Sigmoid colon (tissue), 4 donors: ENCODE data around the gene STN1.

Experiments
- CTCF ChIP-seq, 4 experiments: fragments of 450-650 bp in 3 of 4; fragments of 200-600 bp in 1 of 4; IDR thresholded peaks; one replicate each; pipeline ENCODE4 v1.5.1; 2016 to 2019; ENCODE audit warnings: antibody characterized with exemption in 4 of 4, mild to moderate bottlenecking in 3 of 4, moderate library complexity in 2 of 4
- EP300 ChIP-seq, 4 donors: sonication (generic); formaldehyde crosslinking; IDR thresholded peaks; one replicate each; pipeline ENCODE4 v1.6.1; 2017; ENCODE audit warnings: antibody characterized with exemption in 4 of 4
- POLR2A ChIP-seq, 2 donors: fragments of 450-650 bp; IDR thresholded peaks; one replicate each; pipeline ENCODE4 v1.6.1; 2016; ENCODE audit warnings: antibody characterized with exemption in 2 of 2, mild to moderate bottlenecking in 2 of 2, moderate library complexity in 2 of 2

GRCh38 chr10:103892181-103892580 lies 25.8 kb downstream of the STN1 start:
- TF ChIP-seq CTCF (IDR thresholded peaks at IDR 0.05) (no peak), POLR2A (IDR thresholded peaks at IDR 0.05) (no peak), EP300 (IDR thresholded peaks at IDR 0.05) (no peak)
